Astrocyte (in vitro differentiated cells and primary cell): ENCODE results near the gene PCDHB8. TPM values are rescaled to one million over a fixed set of nuclear protein-coding genes. Genes with fewer than 3 reads are reported as not detected.
"Not testable (repeated sequence)": the region's sequence is repeated elsewhere in the genome, so short reads cannot be mapped to it uniquely, and the experiment has no call there.

Source experiments
- DNase-seq: peaks from one replicate; pipeline ENCODE4 v3.0.0-alpha.2; 2010; ENCODE audit warnings: low read depth
- FAIRE-seq: peaks from 2 replicates; lab custom pipeline; 2011; peaks lifted over from hg19 to GRCh38; lab: Jason Lieb, UNC
- H2AFZ ChIP-seq: 2 replicates; pipeline ENCODE4 v1.6.0; 2012; ENCODE audit warnings: low read depth, low read length, inconsistent platforms
- H3K27ac ChIP-seq: 2 replicates; pipeline ENCODE4 v1.5.1; 2011; ENCODE audit warnings: low read depth, low read length, inconsistent platforms
- H3K27me3 ChIP-seq: 2 replicates; pipeline ENCODE4 v1.6.0; 2011; ENCODE audit warnings: low read length, inconsistent platforms; ENCODE audit not compliant: insufficient read depth
- H3K36me3 ChIP-seq: 2 replicates; pipeline ENCODE4 v1.5.1; 2011; ENCODE audit warnings: low read length, inconsistent platforms; ENCODE audit not compliant: insufficient read depth
- H3K4me1 ChIP-seq: 2 replicates; pipeline ENCODE4 v1.5.1; 2011; ENCODE audit warnings: low read length, inconsistent platforms; ENCODE audit not compliant: insufficient read depth
- H3K4me2 ChIP-seq: 2 replicates; pipeline ENCODE4 v1.6.0; 2012; ENCODE audit warnings: low read length, inconsistent platforms
- H3K4me3 ChIP-seq: 2 replicates; pipeline ENCODE4 v1.5.1; 2011; ENCODE audit warnings: low read depth, mild to moderate bottlenecking, low read length, inconsistent platforms; ENCODE audit not compliant: insufficient read depth
- H3K79me2 ChIP-seq: 2 replicates; pipeline ENCODE4 v1.6.0; 2012; ENCODE audit warnings: mild to moderate bottlenecking, low read length, inconsistent platforms; ENCODE audit not compliant: insufficient read depth
- H3K9ac ChIP-seq: 2 replicates; pipeline ENCODE4 v1.6.0; 2012; ENCODE audit warnings: mild to moderate bottlenecking, low read length, inconsistent platforms
- H3K9me3 ChIP-seq: 2 replicates; pipeline ENCODE4 v1.5.1; 2012; ENCODE audit warnings: low read depth, mild to moderate bottlenecking, low read length, inconsistent platforms; ENCODE audit not compliant: insufficient read depth
- H4K20me1 ChIP-seq: 2 replicates; pipeline ENCODE4 v1.6.0; 2012; ENCODE audit warnings: low read length, inconsistent platforms; ENCODE audit not compliant: insufficient read depth
- H3K27ac Mint-ChIP-seq: one replicate; pipeline ENCODE4 v1.8.0; 2021; ENCODE audit warnings: mild to moderate bottlenecking, mixed read lengths; ENCODE audit not compliant: unreplicated experiment
- H3K27me3 Mint-ChIP-seq: one replicate; pipeline ENCODE4 v1.8.0; 2021; ENCODE audit warnings: low read depth, mixed read lengths; ENCODE audit not compliant: unreplicated experiment
- H3K36me3 Mint-ChIP-seq: one replicate; pipeline ENCODE4 v1.8.0; 2021; ENCODE audit warnings: low read depth, mixed read lengths; ENCODE audit not compliant: unreplicated experiment
- H3K4me1 Mint-ChIP-seq: one replicate; pipeline ENCODE4 v1.8.0; 2021; ENCODE audit warnings: low read depth, mixed read lengths; ENCODE audit not compliant: unreplicated experiment
- H3K4me3 Mint-ChIP-seq: one replicate; pipeline ENCODE4 v1.8.0; 2021; ENCODE audit warnings: mild to moderate bottlenecking, moderate library complexity, mixed read lengths; ENCODE audit not compliant: unreplicated experiment
- H3K9me3 Mint-ChIP-seq: one replicate; pipeline ENCODE4 v1.8.0; 2021; ENCODE audit warnings: mild to moderate bottlenecking, mixed read lengths; ENCODE audit not compliant: unreplicated experiment
- EZH2 ChIP-seq: IDR thresholded peaks from 2 replicates; pipeline ENCODE4 v1.6.1; 2012; ENCODE audit warnings: mild to moderate bottlenecking, low read length, inconsistent platforms; ENCODE audit not compliant: insufficient read depth
- total RNA-seq: library from RNA; stranded (reverse); gene quantifications from 2 replicates; pipeline ENCODE4 v1.2.1, GENCODE V29; 2021
- TF ChIP-seq, protein P1 (sequence below): IDR thresholded peaks from 2 replicates; pipeline ENCODE4 v1.5.1; 2011; ENCODE audit warnings: low read depth, mild to moderate bottlenecking, inconsistent platforms, low read length, moderate library complexity; ENCODE audit not compliant: insufficient read depth

The PCDHB8 gene
- total RNA-seq, 1 donor from 2014 or later: 4.9 TPM

DNA sequence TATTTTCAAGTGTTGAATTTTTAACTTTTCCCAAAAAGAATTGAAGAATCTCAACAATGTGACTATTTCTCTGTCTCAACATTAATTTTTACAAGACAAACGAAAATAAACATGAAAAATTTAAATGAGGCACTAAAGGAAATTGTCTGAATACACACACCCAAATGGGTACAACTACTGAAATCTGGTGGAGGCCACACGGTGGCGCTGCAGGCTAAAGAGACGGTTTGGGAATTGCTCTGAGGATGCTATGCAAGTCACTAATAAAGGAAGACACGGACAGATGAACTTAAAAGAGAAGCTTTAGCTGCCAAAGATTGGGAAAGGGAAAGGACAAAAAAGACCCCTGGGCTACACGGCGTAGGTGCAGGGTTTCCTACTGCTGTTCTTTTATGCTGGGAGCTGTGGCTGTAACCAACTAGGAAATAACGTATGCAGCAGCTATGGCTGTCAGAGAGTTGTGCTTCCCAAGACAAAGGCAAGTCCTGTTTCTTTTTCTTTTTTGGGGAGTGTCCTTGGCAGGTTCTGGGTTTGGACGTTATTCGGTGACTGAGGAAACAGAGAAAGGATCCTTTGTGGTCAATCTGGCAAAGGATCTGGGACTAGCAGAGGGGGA is 14.6 kb downstream of the PCDHB8 start, which contains the start of gene PCDHB10:
Gene PCDHB10, plus strand, starts transcription at position 244 of the 616 bp plus-strand sequence. Its CDS starts 200 bp downstream, at position 444.
- H3K4me2 ChIP-seq: no peak within 1 kb of the TSS
- TF ChIP-seq EZH2: no peak
- TF ChIP-seq, protein P1, sequence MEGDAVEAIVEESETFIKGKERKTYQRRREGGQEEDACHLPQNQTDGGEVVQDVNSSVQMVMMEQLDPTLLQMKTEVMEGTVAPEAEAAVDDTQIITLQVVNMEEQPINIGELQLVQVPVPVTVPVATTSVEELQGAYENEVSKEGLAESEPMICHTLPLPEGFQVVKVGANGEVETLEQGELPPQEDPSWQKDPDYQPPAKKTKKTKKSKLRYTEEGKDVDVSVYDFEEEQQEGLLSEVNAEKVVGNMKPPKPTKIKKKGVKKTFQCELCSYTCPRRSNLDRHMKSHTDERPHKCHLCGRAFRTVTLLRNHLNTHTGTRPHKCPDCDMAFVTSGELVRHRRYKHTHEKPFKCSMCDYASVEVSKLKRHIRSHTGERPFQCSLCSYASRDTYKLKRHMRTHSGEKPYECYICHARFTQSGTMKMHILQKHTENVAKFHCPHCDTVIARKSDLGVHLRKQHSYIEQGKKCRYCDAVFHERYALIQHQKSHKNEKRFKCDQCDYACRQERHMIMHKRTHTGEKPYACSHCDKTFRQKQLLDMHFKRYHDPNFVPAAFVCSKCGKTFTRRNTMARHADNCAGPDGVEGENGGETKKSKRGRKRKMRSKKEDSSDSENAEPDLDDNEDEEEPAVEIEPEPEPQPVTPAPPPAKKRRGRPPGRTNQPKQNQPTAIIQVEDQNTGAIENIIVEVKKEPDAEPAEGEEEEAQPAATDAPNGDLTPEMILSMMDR: peak; percentile 19
- H3K27ac ChIP-seq: no peak within 1 kb of the TSS
- no peaks in the 10 kb centered on the region for H4K20me1 ChIP-seq
- Mint-ChIP-seq H3K4me1 (no peaks in the 10 kb centered on the region), H3K27ac (no peak within 1 kb of the TSS), H3K9me3 (peaks cover 29% of the 10 kb centered on the region), H3K4me3 (peak within 1 kb of the TSS; percentile 79), H3K27me3 (no peaks in the 10 kb centered on the region), H3K36me3 (peaks cover 12% of the 10 kb centered on the region)
- no peaks in the 10 kb centered on the region for H3K36me3 ChIP-seq
- no peaks in the 10 kb centered on the region for H3K27me3 ChIP-seq
- H3K4me3 ChIP-seq: no peak within 1 kb of the TSS
- H3K4me1 ChIP-seq: no peaks in the 10 kb centered on the region
- H3K9me3 ChIP-seq: peaks cover 3% of the 10 kb centered on the region
- H2AFZ ChIP-seq: no peak within 1 kb of the TSS
- no peaks in the 10 kb centered on the region for H3K79me2 ChIP-seq
- no peak within 1 kb of the TSS for H3K9ac ChIP-seq
- DNase-seq (no peak), FAIRE-seq (no peak)

DNA sequence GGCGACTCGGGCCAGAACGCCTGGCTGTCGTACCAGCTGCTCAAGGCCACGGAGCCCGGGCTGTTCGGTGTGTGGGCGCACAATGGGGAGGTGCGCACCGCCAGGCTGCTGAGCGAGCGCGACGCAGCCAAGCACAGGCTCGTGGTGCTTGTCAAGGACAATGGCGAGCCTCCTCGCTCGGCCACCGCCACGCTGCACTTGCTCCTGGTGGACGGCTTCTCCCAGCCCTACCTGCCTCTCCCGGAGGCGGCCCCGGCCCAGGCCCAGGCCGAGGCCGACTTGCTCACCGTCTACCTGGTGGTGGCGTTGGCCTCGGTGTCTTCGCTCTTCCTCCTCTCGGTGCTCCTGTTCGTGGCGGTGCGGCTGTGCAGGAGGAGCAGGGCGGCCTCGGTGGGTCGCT is 16.7 kb downstream of the PCDHB8 start:
- H3K27ac Mint-ChIP-seq, H3K4me1 Mint-ChIP-seq, H3K4me2 ChIP-seq, H3K27me3 Mint-ChIP-seq, DNase-seq, H3K27ac ChIP-seq, H3K79me2 ChIP-seq, H3K4me3 ChIP-seq, H2AFZ ChIP-seq, H3K27me3 ChIP-seq, H3K9ac ChIP-seq, H3K9me3 ChIP-seq, H3K4me1 ChIP-seq, H3K36me3 Mint-ChIP-seq, H3K4me3 Mint-ChIP-seq, H3K36me3 ChIP-seq, H4K20me1 ChIP-seq, FAIRE-seq: not testable (repeated sequence)
- peaks cover 28% of the 10 kb centered on the region for H3K9me3 Mint-ChIP-seq

DNA sequence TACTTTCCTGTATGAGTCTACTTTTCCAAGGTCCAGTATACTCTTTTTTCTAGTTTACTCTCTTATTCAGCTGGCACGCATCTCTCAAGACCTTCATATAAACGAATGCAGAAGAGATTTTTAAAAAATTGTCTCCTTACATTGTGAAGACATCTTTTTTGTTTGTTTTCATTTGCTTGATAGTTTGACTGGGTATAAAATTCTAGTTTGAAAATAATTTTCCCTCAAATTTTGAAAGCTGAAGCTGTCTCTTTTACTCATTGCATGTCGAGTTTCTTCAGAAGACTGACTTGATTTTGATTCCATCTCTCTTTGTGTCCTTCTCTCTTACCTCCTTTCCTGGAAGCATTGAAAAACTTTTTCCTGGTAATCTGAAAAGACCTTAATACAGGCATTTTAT is 18.8 kb downstream of the PCDHB8 start:
- Histone ChIP-seq H3K9me3 (peaks cover 9% of the 10 kb centered on the region), H3K4me3 (no peak overlapping the region), H3K79me2 (no peaks in the 10 kb centered on the region), H3K4me2 (no peak overlapping the region), H3K36me3 (no peaks in the 10 kb centered on the region), H3K27ac (no peak overlapping the region), H4K20me1 (no peaks in the 10 kb centered on the region), H3K27me3 (no peaks in the 10 kb centered on the region), H2AFZ (no peak overlapping the region), H3K9ac (no peak overlapping the region), H3K4me1 (no peaks in the 10 kb centered on the region)
- DNase-seq (no peak), FAIRE-seq (no peak)
- Mint-ChIP-seq H3K4me1 (no peaks in the 10 kb centered on the region), H3K9me3 (peaks cover 35% of the 10 kb centered on the region), H3K4me3 (no peak overlapping the region), H3K36me3 (peaks cover 13% of the 10 kb centered on the region), H3K27me3 (no peaks in the 10 kb centered on the region), H3K27ac (no peak overlapping the region)
- TF ChIP-seq, protein P1: no peak
- no peak for TF ChIP-seq EZH2
